ENCODE results near the gene IRS2.
"Not testable (repeated sequence)": the region's sequence is repeated elsewhere in the genome, so short reads cannot be mapped to it uniquely, and the experiment has no call there.

IRS2 gene

DNA sequence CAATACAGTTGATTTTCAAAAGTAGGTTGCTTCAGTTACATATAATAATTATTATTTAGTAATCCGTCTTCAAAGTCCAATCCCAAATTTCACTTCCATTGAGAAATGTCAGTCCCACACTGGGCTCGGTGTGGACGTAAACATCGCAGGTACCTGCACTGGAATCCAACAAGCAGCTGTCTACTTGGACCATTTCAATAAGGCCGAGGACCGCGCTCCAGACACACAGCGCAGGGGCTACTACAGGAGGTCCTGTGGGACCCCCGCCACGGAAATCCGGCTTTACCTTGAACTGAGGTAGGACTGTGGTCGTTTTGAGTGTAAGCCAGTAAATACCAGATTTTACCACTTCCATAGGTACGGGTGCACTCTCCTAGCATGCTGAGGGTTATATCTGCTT lies 30.8 kb downstream of the IRS2 start:
- DNase-seq = no peak

DNA sequence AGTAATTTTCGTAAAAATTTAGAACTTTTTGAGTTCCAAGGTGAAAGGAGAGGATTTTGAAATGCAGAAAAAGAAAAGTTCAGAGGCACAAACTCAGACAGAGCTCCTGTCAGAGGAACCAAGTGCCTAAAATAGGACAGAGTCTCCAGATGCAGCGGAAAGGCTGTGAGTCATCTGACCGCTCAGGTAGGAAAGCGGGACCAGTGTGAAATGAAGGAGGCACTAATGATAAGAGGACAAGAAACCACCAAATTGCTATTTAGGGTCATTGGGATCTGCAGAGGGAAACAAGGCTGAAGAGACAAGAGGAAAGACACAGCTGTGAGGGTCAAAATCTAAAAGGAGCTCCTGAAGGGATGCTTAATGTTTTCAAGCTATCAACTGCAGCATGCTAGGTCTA lies 34.9 kb downstream of the IRS2 start:
- DNase-seq = no peak

DNA sequence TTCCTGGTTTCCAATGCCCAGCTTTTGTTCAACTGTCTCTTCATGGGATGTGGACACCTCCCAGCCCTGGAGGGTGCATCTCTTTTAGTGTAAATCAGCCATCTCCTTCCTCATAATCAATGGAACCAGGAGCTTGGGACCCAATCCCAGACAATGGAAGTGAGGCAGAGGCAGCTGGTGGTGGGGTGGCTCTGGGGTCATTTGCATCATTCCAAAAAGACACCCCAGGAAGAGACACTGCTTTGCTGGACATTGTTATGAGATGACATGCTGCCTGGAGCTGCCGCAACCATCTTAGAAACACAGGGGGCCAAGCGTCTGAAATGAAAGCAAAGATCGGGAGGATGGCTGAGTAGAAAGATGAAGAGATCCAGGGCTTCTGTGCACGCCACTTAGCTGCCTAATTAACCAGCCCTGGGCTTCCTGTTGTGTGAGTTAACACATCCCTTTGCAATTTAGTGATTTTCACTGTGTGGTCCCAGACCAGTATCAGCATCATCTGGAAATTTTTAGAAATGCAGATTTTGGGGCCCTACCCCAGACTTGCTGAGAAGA lies 36.1 kb downstream of the IRS2 start:
- no peak for DNase-seq

DNA sequence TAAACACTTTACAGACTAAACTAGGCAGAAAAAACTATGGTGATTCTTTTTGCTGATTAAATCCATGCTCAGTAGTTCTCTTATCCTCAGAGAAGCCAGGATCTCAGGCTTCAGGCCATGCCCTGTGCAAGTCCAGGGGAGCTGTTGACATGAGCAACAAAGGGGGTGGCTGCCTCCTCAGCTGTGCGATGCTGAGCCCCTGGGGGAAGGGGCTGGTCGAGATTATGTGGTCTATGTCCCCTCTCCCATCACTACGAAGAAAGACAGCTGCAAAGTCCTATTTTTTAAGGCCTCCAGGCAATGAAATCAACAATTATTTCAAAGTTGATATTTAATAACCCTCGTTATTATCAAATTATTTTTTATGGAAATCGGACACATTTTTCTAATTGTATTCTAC lies 37.0 kb downstream of the IRS2 start:
- no peak for DNase-seq

DNA sequence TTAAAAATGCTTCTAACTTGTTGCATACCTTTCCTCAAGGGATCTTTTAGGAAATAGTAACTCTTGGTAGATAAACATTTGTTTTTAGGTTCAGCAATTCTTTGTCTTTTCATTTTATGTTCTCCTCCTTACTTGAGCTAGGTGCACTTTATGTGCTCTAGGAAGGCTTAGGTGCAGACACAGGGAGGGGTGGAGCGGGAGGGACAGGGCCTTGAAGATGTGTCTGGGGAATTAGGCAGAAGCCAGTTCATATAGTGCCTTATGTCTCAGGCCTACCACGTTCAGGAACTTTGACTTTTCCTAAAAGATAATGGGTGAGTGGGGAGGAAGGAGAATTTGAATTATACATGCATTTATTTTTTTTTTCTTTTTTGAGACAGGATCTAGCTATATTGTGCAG lies 37.7 kb downstream of the IRS2 start:
- no peak for DNase-seq

DNA sequence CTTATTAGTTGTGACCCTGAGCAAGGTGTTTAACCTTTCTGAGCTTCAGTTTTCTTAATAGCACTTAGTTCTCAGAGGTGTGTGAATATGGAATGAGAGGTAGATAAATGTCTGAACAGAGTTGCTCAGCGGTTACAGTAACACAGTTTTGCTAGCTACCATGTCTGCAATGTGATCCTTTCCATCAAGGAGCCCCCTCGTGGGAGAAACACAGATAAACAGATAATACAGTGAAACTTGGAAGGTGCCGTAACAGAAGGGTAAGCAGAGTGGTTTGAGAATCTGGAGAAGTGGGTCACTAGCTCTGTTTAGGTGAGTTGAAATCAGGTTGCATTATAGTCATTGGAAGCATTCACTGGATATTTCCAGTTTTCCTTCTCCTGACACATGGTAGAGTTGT lies 38.9 kb downstream of the IRS2 start:
- no peak for DNase-seq

DNA sequence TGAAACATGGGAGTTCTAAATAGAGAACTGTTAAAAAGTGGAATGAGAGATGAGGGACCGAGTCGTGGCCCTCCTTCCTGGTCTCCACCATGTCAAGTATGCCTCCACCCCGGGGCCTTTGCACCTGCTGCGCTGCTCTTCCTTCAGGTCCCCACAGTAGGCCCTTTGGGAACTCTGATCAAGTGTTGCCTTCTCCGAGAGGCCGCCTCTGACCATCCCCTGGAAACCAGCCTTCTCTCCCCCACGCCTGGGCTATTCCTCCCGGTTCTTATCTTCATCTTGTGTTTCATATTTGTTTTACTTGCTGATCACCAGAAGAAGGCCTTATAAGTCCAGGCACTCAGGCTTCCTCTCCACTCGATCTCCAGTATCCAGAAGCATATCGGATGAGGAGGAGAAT lies 40.0 kb downstream of the IRS2 start:
- DNase-seq = no peak

DNA sequence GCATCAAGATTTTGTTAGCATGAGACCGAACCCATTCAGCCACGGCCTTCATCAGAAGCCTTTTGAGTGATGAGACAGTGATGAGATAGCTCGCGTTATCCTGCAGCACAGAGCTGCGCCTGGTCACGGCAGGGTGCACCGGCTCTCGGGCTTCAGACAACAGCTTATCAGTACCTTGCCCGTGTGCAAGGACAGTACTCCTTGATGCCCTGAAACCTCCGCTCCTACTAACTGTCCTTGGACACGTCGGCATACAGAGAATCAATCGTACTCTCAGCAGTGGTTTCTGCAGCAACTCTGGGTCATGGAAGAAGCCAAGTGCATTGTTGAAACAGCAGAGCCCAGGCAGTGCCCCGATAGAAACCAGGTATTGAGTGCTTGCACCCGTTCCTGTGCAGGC lies 40.7 kb downstream of the IRS2 start:
- no peak for DNase-seq

DNA sequence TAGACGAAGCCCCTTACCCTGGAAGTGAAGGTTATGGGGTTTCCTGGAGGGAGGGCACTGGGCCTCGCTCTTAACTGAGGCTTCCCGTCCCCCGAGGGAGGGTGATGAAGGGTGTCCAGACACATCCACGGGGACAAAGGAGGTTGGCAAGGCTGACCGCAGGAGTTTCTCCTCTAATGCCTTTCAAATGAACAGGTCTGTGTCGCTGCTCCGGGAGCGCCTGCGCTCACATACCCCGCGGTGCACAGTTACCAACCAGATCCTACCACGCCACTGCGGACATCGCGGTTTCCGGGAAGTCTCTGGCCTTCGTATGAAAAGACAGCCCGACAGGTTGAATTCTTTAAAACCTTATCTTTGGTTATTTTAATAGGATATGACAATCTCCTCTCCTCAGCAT lies 41.3 kb downstream of the IRS2 start:
- no peak for DNase-seq

DNA sequence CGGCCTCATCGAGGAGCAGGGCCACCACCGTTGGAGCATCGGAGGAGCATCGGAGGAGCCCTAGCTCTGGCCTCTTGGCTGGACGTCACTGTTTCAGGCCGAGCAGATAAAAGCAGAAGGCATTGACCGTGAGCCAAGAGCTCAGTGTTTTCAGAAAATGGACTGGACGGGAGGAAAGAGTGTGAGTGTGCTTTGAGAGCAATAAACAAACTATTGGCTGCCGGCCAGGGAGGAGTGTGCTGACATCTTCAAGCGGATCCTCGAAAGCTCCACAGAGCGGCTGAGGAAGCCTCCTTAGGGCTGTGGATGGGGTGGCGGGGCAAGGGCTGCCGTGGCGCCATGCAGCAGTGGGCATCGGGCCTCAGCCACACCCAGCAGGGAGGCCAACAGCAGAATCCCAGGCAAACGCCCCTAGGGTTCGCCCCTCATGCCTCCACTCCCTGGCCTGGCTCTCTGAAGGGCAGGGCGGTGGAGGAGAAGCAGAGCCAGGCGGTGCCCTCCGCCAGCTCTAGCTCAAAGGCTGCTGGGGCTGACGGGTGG lies 41.8 kb downstream of the IRS2 start:
- no peak for DNase-seq

DNA sequence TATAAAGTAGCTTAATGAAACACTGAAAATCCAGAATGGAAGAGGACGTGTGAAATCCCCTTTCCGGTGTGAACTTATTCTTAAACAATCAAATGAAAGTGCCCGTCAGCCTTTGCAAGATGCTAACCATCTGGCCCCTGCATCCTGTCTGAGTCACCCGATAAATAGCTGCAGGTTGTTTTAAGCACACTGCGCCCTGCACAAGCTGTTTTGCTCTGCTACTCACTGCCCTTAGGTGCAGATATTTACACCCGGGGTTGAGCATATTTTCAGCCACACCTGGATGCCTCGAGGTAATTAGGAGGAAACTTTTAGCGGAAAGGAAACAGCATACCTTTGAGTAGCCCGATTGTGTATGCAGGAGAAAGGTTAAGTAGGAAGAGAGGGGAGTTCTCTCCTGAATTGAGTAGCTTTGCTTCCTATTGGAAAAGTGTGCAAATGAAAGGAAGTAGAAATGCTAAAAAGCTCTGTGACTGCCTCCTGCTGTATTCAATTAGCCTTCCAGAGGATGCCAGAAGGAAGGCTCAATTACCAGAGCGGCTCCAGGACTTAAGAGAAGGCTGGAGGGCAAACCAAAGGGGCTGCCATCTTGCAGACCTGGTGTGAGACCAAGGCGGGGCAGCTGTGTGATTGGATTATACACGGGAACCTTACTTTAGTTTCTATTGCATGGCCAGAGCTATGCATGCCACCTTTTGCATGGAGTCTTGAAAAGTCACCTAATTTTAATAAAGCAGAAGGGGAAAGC lies 42.5 kb downstream of the IRS2 start:
- no peak for DNase-seq

DNA sequence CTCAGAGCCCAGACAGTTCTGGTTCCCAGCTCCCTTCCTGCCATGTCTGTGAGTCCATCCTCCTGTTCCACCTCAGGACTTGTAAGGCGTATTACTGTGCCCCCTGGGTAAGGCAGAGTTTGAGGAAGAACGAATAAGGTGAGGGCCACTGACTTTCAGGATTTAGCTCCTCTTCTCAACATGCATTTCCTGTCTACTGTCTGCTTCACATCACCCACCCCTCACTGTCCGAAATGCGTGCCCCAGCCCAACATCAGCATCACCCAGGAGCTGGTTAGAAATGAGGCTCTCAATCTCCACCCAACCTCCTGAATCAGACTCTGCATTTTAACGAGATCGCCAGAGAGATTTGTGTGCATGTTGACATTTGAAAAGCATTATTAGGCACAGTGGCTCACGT lies 44.4 kb downstream of the IRS2 start:
- no peak for DNase-seq

DNA sequence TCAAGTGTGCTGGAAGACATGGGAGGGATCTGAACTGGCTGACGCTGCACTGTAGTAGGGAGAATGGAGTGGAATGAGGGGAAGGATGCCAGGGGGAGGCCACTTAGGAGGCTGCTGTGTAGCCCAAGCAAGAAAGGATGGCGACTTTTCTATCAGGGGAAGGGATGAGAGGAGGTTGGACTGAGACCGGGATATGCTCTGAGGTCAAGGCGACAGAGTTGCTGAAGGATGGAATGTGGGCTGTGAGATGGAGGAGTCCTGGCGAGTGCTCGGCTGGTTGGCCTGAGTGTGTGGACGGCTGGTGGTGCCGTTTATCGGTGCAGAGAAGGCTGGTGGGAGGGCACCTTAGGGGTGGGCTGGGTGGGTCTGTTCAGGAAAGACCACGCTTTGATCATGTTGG lies 45.7 kb downstream of the IRS2 start:
- DNase-seq = no peak

DNA sequence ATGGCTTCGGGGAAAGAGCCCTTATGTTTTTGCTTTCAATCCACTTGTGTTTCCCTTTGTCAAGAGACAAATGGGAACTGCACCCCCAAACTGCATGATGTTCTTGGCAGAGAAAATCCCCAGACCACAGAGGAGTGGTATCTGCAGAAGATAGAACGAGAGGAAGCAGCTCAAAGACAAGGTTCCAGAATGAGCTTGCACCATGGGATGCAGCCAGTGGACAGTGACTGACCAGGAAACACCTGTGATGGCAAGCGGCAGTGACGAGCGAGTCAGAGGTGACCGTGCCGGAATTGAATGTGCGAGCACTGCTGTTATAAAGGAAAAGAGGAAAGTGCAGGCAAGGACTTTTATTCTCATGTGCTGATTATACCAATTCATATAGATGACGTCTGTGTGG lies 46.3 kb downstream of the IRS2 start:
- no peak for DNase-seq

DNA sequence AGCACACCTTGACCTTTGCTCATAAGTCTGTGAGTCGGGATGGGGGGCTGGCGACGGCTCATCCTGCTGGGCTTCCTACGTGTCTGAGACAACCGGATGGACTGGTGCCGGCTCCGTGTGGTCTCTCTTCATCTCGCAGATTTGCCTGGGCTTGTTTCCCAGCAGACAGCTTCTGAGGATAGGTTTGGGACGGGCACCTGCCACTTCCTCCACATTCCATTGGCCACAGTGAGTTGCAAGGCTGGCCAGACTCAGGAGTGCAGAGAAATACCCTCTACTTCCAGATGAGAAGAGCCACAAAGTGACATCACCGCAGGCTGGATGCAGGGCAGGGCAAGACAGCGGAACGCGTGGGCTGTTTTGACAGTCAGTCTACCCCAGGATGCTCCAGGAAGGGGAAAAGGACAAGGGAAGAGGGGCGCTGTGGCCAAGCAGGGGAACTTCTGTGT lies 48.1 kb downstream of the IRS2 start:
- no peak for DNase-seq

DNA sequence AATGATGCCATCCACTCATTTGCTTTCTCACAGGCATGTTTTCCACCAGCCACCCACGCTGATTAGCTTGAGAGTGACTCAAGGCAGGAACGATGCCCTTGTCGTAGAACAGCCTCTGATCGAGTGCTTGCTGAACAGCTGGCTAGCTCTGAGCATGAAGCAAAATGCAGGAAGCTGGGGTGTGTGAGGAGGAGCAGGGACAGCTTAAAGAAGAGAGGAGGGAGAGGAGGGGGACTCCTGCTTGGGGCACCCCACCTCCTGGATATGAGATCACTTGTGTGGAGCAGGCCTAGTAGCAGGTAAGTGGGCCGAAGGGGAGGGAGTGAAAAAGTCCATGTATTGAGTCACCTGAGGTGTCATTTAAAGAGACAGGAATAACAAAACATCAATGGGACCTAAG lies 48.8 kb downstream of the IRS2 start:
- no peak for DNase-seq

DNA sequence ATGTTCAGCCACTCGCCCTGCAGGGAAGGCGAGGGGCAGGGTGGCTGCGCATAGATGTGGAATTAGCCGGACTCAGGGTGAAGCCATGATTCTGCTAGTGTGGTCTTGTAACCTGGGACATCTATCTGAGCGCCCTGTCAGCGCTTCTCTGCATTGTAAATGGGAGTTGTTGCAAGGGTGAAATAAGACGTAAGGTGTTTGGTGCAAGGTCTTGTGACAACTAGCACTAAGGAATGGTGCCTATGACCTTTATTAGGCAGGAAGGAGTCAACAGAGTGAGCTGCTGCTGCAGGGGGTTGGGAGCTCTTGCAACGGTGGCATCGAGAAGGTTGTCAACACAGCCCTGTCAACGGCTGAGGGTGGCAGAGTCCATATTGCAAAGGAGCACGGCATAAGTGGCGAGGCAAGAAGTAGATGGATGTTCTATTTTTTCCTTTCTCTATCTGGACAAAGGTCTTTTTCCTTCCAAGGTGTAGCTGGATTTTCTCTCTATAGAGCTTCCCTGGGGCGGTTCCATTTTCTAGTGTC lies 49.3 kb downstream of the IRS2 start:
- no peak for DNase-seq

DNA sequence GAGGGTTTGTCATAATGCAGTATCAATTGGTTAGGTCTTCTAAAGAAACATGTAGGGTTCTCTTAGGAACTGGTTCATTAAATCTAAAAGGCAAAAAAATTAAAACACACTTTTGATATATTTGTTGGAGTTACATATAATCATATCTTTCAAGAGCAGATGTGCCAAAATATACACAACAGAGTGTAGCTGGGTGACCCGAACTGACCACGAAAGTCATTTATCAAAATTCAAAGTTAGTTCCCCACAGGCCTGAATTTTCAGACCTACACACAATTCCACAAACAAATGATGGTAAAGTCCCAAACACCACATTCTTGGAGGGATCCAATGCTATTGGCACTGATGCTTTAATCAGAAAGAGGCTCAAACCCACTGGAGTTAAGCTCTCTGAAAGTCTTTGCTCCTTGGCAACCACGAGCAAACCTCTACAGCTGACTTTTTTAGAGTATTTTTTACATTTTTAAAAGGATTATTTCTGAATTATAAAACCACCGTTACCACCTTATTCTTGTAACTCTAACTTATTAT lies 50.9 kb downstream of the IRS2 start:
- DNase-seq = no peak

DNA sequence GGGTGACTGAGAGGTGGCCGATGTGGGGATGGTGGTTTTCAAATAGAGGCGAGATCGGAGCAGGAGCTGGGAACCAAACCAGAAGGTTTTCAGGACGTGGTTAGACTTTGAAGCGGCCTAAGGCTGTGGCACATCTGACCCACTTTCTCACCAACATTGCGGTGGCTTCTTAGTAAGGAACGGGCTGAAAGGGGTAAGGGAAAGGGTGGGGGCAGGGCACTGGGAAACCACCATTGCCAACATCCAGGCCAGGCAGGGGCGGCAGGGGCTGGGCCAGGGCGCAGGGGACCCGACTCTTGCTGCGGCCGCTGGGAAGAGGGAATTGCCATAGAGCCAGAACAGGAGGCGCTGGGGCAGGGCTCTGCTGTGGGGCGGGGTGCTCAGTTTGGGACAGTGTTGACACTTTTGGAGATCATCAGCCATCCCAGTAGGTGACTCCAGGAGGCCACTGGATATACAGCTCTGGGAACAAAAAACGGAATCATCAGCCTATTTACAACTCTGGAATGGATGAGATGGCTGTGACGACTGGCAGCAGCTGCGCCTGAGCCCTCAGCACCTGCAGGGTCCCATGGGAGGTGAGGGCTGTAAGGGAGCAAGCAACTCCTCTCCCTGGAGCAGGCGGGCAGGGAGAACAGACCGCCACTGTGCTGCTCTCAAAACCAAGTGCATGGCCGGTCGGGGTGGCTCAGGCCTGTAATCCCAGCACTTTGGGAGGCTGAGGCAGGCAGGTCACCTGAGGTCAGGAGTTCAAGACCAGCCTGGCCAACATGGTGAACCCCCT lies 52.2 kb downstream of the IRS2 start:
- no peak for DNase-seq

DNA sequence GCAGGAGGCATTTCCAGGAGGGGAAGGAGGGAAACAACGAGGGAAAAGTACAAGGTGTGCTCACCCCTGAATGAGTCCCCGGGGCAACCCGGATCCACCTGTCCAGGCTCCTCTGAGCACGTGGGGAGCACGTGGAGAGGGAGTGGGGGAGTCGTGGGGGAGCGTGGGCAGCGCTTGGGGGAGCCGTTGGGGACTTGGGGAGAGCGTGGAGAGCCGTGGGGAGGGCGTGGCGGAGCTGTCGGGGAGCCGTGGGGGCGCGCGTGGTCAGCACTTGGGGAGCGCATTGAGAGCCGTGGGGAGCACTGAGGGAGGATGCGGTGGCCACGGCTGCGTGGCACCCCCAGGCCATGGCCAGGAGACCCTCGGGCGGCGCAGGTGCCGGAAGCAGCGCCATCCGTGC lies 52.8 kb downstream of the IRS2 start:
- DNase-seq = no peak

DNA sequence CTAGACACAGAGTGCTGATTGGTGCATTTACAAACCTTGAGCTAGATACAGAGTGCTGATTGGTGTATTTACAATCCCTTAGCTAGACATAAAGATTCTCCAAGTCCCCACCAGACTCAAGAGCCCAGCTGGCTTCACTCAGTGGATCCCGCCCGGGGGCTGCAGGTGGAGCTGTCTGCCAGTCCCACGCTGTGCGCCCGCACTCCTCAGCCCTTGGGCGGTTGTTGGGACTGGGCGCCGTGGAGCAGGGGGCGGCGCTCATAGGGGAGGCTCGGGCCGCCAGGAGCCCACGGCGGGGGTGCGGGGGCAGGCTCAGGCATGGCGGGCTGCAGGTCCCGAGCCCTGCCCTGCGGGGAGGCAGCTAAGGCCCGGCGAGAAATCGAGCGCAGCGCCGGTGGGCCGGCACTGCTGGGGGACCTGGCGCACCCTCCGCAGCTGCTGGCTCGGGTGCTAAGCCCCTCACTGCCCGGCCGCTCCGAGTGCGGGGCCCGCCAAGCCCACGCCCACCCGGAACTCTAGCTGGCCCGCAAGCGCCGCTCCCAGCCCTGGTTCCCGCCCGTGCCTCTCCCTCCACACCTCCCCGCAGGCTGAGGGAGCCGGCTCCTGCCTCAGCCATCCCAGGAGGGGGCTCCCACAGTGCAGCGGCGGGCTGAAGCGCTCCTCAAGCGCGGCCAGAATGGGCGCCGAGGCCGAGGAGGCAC lies 53.8 kb downstream of the IRS2 start:
- not testable (repeated sequence) for DNase-seq

DNA sequence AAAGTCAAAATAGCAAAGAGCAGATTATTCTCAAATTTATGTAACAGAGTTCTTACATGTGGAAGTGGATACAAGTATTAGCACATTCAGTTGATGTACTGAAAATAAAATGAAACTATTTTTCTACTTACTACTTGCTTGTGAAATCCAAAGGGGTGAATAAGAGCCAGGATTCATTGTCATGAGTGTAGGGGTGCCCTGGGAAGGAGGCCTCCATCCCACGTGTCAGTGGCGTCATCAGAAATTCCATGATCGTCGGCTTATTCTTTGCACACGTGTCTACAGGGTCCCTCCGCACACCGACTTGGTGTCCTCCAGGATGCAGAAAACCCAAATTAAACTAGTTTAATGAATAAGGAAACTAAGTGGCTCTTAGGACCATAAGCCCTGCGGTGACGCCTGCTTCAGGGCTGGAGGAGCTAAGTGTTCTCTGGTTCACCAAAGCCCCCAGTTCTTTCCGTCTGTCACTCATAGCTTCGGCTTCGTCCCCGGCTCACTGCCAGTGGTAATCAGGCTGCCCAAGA lies 55.5 kb downstream of the IRS2 start:
- DNase-seq = no peak

All from CD4-positive, alpha-beta T cell treated with Interleukin-1 beta for 1 hour (primary cell).